ENCODE measurements around the gene ATP1A2.

ATP1A2 gene

DNA sequence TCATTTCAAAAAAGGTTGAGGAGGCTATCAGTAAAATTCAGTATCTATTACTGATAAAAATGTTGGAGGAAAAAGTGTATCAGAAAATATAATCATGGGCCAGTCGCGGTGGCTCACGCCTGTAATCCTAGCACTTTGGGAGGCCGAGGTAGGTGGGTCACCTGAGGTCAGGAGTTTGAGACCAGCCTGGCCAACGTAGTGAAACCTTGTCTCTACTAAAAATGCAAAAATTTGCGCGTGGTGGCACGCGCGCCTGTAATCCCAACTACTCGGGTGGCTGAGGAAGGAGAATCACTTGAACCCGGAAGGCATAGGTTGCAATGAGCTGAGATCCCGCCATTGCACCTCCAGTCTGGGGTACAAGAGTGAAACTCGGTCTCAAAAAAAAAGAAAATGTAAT is 30.5 kb downstream of the ATP1A2 start:
- DNase-seq (ENCODE audit: low read depth in 2 of 2), result no peak

DNA sequence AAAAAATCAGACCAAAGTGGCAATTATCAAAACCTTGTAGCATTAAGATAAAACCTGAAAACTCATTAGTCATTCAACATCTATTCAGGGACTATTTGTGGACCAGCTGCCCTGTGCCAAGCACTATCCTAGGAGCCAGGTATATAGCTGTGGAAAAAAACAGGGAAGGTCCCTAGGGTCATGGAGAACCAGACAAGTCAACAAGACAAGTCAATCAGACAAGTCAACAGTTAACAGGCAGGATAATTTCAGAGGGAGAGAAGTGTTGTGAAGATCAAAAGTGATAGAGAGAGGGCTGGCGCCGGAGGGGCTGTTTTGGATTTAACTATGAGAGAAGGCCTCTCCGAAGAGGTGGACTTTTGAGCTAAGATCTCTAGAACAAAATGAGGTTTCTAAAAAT is 32.6 kb downstream of the ATP1A2 start:
- DNase-seq (ENCODE audit: low read depth in 2 of 2), result no peak

DNA sequence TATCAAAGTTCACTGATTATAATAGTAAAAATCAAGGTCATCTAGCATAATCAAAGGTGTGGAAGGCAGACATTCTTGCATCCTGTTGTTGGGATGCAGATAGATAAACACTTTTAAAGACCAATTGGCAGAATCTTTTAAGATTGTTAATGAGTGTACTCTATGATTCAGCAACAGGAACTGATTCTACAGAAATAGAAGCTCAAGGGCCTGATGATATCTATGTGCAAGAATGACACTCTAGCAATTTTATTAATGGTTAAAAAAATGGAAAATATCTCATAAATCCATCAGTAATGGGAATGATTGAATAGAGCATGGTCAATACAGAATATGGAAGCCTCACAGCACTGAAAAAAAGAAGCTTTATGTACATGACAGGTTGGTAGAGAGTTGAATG is 33.7 kb downstream of the ATP1A2 start:
- DNase-seq (ENCODE audit: low read depth in 2 of 2), result no peak

- DNase-seq (ENCODE audit: low read depth in 2 of 2), result no peak
These were observed 34.2 kb downstream of the ATP1A2 start for GRCh38 chr1:160149716-160150115.

- DNase-seq (ENCODE audit: low read depth in 2 of 2), result no peak
These were observed 35.7 kb downstream of the ATP1A2 start, which contains the start of gene ATP1A4 for GRCh38 chr1:160151303-160151702. TSS of gene ATP1A4 (plus strand) at chr1:160151603. CDS start at chr1:160152041, 438 bp downstream.

DNA sequence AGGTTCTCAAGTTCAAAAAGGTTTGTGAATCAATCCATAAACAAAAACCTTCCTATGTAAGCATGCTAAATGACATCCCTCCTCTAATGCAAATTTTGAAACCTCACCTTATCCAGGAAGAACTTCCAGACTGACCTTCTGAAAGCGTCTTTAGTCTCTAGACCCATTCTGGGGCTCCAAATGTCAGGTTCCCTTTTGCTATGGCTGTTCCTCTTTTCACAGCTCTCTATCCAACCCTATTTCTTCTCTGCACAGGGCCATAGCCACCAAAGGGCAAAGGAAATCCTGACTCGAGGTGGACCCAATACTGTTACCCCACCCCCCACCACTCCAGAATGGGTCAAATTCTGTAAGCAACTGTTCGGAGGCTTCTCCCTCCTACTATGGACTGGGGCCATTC is 39.2 kb downstream of the ATP1A2 start:
- DNase-seq (ENCODE audit: low read depth in 2 of 2), result no peak

DNA sequence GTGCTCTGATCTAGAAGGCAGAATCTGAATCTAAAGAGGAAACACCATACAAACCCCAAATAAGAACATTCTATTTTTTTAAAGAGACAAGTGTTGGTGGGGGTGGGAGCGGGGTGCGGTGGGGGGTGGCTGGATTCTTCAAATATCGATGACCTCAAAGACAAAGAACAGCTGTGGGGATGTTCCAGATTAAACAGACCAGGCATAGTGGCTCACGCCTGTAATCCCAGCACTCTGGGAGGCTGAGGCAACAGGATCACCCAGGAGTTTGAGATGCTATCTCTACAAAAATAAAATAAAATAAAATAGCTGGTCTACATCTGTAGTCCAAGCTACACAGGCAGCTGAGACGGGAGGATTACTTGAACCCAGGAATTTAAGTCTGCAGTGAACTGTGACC is 40.8 kb downstream of the ATP1A2 start:
- no peak for DNase-seq (ENCODE audit: low read depth in 2 of 2)

DNA sequence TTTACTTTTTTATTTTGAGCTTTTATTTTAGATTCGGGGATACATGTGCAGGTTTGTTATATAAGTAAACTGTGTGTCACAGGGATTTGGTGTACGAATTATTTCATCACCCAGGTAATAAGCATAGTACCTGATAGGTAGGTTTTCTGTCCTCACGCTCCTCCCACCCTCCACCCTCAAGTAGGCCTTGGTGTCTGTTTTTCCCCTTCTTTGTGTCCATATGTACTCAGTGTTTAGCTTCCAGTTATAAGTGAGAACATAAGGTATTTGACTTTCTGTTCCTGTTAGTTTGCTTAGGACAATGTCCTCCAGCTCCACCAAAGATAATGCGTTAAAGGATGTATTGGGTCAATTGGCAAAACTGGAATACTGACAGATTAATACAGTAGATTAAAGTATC is 41.6 kb downstream of the ATP1A2 start:
- DNase-seq (ENCODE audit: low read depth in 2 of 2), result no peak

DNA sequence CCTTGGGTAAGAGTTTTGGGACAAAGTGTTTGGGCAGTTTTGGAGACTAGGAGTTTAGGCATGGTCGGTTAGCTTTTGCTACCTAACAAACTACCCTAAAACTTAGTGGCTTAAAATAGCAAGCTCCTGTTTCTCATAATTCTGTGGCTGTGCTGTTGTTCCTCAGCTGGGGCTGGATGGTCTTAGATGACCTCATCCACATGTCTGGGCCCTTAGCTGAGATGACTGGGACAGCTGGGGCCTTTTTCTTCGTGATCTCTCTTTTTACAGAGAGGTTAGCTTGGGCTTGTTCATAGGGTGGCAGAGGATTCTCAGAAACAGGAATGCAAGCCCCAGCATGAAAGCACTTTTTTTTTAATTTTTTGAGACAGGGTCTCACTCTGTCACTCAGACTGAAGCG is 42.5 kb downstream of the ATP1A2 start:
- DNase-seq (ENCODE audit: low read depth in 2 of 2), result no peak

GRCh38 chr1:160158534-160158933 is 43.0 kb downstream of the ATP1A2 start:
- DNase-seq (ENCODE audit: low read depth in 2 of 2), result no peak

DNA sequence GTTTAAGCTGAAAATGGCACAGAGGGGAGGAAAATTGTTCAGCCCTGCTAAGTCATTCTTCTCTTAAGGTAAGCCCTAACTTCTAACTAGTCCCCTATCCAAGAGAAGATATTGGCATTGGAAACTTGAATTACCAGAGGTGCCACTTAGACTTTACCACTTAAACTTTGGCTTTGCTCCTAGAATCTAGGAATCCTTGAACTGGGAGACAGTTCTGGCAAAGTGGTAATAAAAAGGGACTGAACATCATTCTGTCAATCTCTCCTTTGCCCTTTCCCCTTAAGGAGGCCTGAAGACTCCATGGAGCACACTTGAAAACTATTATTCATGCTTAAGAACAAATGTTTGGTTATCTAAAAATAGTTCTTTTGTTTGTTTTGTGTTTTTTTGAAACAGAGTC is 44.3 kb downstream of the ATP1A2 start:
- no peak for DNase-seq (ENCODE audit: low read depth in 2 of 2)

- no peak for DNase-seq (ENCODE audit: low read depth in 2 of 2)
These were observed 46.6 kb downstream of the ATP1A2 start for GRCh38 chr1:160161965-160162705.

DNA sequence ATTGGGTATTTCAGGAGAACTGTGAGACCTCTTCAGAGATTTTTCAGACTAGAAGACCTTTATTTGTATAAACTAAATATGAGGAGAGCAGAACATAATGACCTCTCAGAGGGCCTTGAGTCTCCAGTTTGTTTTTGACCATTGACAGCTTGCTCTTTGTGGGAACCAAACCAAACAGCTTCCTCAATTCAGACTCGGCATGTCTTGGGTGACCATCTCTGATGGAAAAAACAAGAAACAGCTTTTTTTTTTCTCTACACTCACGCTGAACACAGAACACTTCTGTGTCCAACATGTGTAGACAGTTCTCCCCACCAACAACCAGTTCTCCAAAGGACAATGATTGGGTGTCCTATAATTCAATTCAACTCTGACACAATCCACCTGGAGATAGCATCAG is 47.4 kb downstream of the ATP1A2 start:
- no peak for DNase-seq (ENCODE audit: low read depth in 2 of 2)

GRCh38 chr1:160163615-160164014 is 48.1 kb downstream of the ATP1A2 start:
- DNase-seq (ENCODE audit: low read depth in 2 of 2), result no peak

DNA sequence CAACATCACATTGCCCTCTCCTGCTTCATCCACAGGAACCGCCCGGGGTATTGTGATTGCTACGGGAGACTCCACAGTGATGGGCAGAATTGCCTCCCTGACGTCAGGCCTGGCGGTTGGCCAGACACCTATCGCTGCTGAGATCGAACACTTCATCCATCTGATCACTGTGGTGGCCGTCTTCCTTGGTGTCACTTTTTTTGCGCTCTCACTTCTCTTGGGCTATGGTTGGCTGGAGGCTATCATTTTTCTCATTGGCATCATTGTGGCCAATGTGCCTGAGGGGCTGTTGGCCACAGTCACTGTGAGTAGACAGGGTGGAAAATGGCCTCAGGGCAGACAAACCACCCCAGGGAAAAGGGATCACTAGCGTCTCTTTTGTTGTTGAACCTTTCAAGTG is 48.6 kb downstream of the ATP1A2 start:
- no peak for DNase-seq (ENCODE audit: low read depth in 2 of 2)

- no peak for DNase-seq (ENCODE audit: low read depth in 2 of 2)
These were observed 50.8 kb downstream of the ATP1A2 start for GRCh38 chr1:160166166-160166868.

GRCh38 chr1:160167056-160167455 is 51.5 kb downstream of the ATP1A2 start:
- no peak for DNase-seq (ENCODE audit: low read depth in 2 of 2)

GRCh38 chr1:160167580-160167979 is 52.0 kb downstream of the ATP1A2 start:
- DNase-seq (ENCODE audit: low read depth in 2 of 2), result no peak

GRCh38 chr1:160168016-160168415 is 52.5 kb downstream of the ATP1A2 start:
- DNase-seq (ENCODE audit: low read depth in 2 of 2), result no peak

DNA sequence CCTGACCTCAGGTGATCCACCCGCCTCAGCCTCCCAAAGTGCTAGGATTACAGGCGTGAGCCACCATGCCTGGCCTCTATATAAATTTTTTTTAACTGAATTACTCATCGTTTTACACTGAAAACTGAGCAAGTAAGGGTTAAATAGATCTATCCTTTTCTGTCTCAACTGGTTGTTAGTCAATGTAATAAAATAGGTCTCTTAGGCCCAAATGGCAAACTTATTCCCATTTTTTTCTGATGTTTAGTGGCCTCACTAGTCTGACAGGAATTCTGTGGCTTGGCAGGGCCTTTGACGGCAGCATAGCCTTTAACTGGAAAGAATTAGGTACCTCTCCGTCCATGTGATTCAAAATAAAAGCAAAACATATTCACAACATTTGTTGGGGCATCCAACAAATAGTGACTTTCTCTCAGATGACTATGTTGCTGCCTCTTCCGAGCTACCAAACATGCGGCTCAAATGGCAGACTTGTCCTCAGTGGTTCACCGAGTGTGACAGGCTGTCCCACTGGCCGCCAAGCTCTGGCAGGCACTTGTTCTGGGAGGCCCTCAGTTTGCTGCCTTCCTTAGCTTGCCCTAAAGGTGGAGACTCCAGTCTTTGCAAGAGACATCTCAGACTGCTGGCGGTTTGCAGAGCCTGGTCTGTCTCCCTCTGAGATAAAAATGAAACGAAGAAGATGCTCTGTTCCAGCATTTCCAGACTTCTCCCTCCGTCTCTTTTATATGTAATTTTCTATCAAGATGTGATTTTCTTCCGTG is 53.2 kb downstream of the ATP1A2 start:
- DNase-seq (ENCODE audit: low read depth in 2 of 2), result no peak

DNA sequence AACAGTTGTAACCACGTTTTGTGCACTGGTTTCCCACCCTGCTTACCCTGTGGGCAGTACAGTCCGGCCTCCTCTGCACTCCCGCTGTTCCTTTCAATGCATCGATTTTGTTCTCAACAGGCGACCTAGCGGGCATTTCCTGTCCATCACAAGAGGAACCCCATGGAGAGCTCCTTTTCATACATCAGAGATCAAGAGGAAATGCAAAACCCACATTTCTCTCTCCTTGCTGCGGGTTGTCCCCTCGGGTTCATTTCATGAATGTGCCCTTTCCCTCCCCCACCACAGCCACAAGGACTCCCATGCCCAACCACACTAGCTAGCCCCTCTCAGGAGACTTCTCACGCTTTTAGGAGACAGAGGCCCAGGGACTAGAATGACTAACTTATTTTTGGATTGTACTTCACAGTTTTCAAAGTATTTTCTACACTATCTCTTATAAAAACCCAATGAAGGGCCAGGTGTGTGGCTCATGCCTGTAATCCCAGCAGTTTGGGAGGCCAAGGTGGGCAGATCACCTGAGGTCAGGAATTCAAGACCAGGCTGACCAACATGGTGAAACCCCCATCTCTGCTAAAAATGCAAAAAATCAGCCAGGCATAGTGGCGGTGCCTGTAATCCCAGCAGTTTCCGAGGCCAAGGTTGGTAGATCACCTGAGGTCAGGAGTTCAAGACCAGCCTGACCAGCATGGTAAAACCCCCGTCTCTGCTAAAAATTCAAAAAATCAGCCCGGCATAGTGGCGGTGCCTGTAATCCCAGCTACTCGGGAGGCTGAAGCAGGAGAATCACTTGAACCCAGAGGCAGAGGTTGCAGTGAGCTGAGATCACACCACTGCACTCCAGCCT is 54.2 kb downstream of the ATP1A2 start:
- DNase-seq (ENCODE audit: low read depth in 2 of 2), result no peak

- DNase-seq (ENCODE audit: low read depth in 2 of 2), result no peak
These were observed 55.8 kb downstream of the ATP1A2 start for GRCh38 chr1:160171354-160171753.
